ENCODE results near the gene LILRB4.
"Not testable (repeated sequence)": the region's sequence is repeated elsewhere in the genome, so short reads cannot be mapped to it uniquely, and the experiment has no call there.

Gene LILRB4

DNA sequence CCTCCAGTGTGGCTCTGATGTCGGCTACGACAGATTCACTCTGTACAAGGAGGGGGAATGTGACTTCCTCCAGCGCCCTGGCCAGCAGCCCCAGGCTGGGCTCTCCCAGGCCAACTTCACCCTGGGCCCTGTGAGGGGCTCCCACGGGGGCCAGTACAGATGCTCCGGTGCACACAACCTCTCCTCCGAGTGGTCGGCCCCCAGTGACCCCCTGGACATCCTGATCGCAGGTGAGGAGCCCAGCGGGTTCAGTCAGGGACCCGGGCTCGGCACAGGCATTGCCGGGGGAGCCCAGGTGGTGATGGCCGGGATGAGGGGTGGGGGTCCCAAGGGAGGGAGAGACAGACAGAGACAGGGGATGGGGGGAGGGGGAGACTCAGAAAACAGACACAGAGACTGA, 34.9 kb downstream of the LILRB4 start:
- H3K4me1 Mint-ChIP-seq (ENCODE audit: low read depth); H3K36me3 Mint-ChIP-seq (ENCODE audit: low read depth); H3K4me3 Mint-ChIP-seq; H3K27ac Mint-ChIP-seq; H3K9me3 Mint-ChIP-seq: not testable (repeated sequence)
- peaks cover 40% of the 10 kb centered on the region for H3K27me3 Mint-ChIP-seq

DNA sequence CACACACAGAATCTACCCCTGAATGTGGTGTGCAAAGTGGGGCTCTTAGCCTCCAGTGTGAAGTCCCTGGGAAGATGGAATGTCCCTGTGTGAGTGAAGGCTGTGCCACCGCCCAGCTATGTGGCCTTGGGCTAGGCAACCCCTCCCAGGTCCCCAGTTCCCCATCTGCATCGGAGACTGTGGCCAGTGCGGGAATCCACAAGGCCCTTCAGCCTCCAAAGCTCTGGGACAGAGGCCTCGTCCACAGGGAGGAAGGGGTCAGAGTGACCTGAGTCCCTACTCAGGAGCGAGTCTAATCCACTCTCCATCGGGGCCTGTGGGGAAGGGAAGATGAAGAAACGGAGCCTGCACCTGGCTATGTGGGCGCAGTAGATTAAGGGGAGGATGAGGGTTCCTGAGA, 42.1 kb downstream of the LILRB4 start:
- no peaks in the 10 kb centered on the region for H3K9me3 Mint-ChIP-seq
- H3K27me3 Mint-ChIP-seq = peaks cover 18% of the 10 kb centered on the region
- H3K27ac Mint-ChIP-seq = no peak overlapping the region
- no peaks in the 10 kb centered on the region for H3K36me3 Mint-ChIP-seq (ENCODE audit: low read depth)
- H3K4me1 Mint-ChIP-seq (ENCODE audit: low read depth) = no peaks in the 10 kb centered on the region
- no peak overlapping the region for H3K4me3 Mint-ChIP-seq

GRCh38 chr19:54707962-54708361, 45.2 kb downstream of the LILRB4 start:
- Mint-ChIP-seq H3K27me3 (peaks cover 5% of the 10 kb centered on the region), H3K27ac (no peak overlapping the region), H3K4me1 (ENCODE audit: low read depth) (no peaks in the 10 kb centered on the region), H3K36me3 (ENCODE audit: low read depth) (no peaks in the 10 kb centered on the region), H3K4me3 (no peak overlapping the region), H3K9me3 (no peaks in the 10 kb centered on the region)

GRCh38 chr19:54708781-54709180, 46.0 kb downstream of the LILRB4 start:
- peaks cover 12% of the 10 kb centered on the region for H3K27me3 Mint-ChIP-seq
- H3K9me3 Mint-ChIP-seq = no peaks in the 10 kb centered on the region
- H3K4me1 Mint-ChIP-seq (ENCODE audit: low read depth) = no peaks in the 10 kb centered on the region
- H3K4me3 Mint-ChIP-seq = no peak overlapping the region
- H3K27ac Mint-ChIP-seq = no peak overlapping the region
- H3K36me3 Mint-ChIP-seq (ENCODE audit: low read depth) = no peaks in the 10 kb centered on the region

DNA sequence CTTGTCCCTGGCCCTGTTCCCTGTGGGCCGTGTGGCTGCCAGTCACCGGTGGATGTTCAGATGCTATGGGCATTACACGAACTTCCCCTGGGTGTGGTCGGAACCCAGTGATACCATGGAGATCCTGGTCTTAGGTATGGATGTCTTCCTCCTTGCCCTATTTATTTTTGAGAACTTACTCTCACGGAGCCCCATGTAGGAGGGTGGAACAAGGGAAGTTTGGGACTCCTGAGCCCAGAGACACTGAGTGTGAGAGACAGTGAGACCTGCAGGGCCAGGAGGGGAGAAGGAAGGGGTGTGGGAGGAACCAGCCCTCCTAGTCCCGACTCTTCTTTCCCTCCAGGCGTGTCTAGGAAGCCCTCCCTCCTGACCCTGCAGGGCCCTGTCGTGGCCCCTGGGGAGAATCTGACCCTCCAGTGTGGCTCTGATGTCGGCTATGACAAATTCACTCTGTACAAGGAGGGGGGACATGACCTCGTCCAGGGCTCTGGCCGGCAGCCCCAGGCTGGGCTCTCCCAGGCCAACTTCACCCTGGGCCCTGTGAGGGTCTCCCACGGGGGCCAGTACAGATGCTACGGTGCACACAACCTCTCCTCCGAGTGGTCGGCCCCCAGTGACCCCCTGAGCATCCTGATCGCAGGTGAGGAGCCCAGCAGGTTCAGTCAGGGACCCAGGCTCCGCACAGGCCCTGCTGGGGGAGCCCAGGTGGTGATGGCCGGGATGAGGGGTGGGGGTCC, 46.6 kb downstream of the LILRB4 start:
- no peak overlapping the region for H3K27ac Mint-ChIP-seq
- no peak overlapping the region for H3K4me3 Mint-ChIP-seq
- no peaks in the 10 kb centered on the region for H3K9me3 Mint-ChIP-seq
- no peaks in the 10 kb centered on the region for H3K36me3 Mint-ChIP-seq (ENCODE audit: low read depth)
- H3K27me3 Mint-ChIP-seq = peaks cover 12% of the 10 kb centered on the region
- no peaks in the 10 kb centered on the region for H3K4me1 Mint-ChIP-seq (ENCODE audit: low read depth)

DNA sequence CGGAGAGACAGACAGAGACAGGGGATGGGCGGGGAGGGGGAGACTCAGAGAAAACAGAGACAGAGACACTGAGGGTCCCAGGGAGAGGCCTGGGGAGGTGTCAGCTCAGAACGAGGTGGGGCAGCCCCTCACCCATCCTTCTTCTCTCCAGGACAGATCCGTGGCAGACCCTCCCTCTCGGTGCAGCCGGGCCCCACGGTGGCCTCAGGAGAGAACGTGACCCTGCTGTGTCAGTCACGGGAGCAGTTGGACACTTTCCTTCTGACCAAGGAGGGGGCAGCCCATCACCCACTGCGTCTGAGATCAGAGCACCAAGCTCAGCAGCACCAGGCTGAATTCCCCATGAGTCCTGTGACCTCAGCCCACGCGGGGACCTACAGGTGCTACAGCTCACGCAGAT, 47.2 kb downstream of the LILRB4 start:
- not testable (repeated sequence) for H3K4me1 Mint-ChIP-seq (ENCODE audit: low read depth); H3K4me3 Mint-ChIP-seq

More for the DNA sequence above, 47.2 kb downstream of the LILRB4 start:
- H3K27me3 Mint-ChIP-seq = peaks cover 12% of the 10 kb centered on the region
- H3K9me3 Mint-ChIP-seq; H3K27ac Mint-ChIP-seq; H3K36me3 Mint-ChIP-seq (ENCODE audit: low read depth): not testable (repeated sequence)

All from stimulated activated naive CD8-positive, alpha-beta T cell treated with anti-CD3 and anti-CD28 coated beads, Interleukin-15, Interleukin-2, amounts not matched to agents 100 ng/mL and 50 ng/mL, for 24 hours (primary cell).